Activated CD8-positive, alpha-beta memory T cell treated with anti-CD3 and anti-CD28 coated beads, Interleukin-2, amount 50 U/mL, for 4 hours (primary cell): ENCODE results near the gene ADAMTS9.
"Not testable (repeated sequence)": the region's sequence is repeated elsewhere in the genome, so short reads cannot be mapped to it uniquely, and the experiment has no call there.

Experiments
- DNase-seq: peaks from one replicate; pipeline ENCODE4 v3.0.0-alpha.2; 2020

ADAMTS9 gene

GRCh38 chr3:64566859-64567258 is 120.9 kb downstream of the ADAMTS9 start:
- no peak for DNase-seq

GRCh38 chr3:64563751-64564150 is 124.0 kb downstream of the ADAMTS9 start:
- DNase-seq = no peak

- no peak for DNase-seq
Observed at GRCh38 chr3:64561868-64562267, 125.9 kb downstream of the ADAMTS9 start.

GRCh38 chr3:64561325-64561843 is 126.4 kb downstream of the ADAMTS9 start:
- no peak for DNase-seq

- DNase-seq = no peak
Observed at GRCh38 chr3:64560791-64561190, 127.0 kb downstream of the ADAMTS9 start.

GRCh38 chr3:64559588-64559987 is 128.2 kb downstream of the ADAMTS9 start:
- no peak for DNase-seq

GRCh38 chr3:64556046-64556445 is 131.8 kb downstream of the ADAMTS9 start:
- DNase-seq = no peak

- no peak for DNase-seq
Observed at GRCh38 chr3:64555351-64555750, 132.4 kb downstream of the ADAMTS9 start.

- no peak for DNase-seq
Observed at GRCh38 chr3:64554096-64554920, 133.5 kb downstream of the ADAMTS9 start.

GRCh38 chr3:64552966-64553365 is 134.8 kb downstream of the ADAMTS9 start:
- DNase-seq = no peak

- DNase-seq = no peak
Observed at GRCh38 chr3:64552160-64552559, 135.6 kb downstream of the ADAMTS9 start.

- no peak for DNase-seq
Observed at GRCh38 chr3:64551697-64552096, 136.1 kb downstream of the ADAMTS9 start.

- no peak for DNase-seq
Observed at GRCh38 chr3:64550745-64551144, 137.1 kb downstream of the ADAMTS9 start.

GRCh38 chr3:64549869-64550268 is 137.9 kb downstream of the ADAMTS9 start:
- DNase-seq = no peak

GRCh38 chr3:64548200-64548889 is 139.5 kb downstream of the ADAMTS9 start:
- DNase-seq = no peak

- no peak for DNase-seq
Observed at GRCh38 chr3:64546856-64547255, 140.9 kb downstream of the ADAMTS9 start.

- not testable (repeated sequence) for DNase-seq
Observed at GRCh38 chr3:64545239-64545638, 142.6 kb downstream of the ADAMTS9 start.

GRCh38 chr3:64541803-64542202 is 146.0 kb downstream of the ADAMTS9 start:
- DNase-seq = no peak

GRCh38 chr3:64539451-64540196 is 148.2 kb downstream of the ADAMTS9 start:
- no peak for DNase-seq

GRCh38 chr3:64536166-64536565 is 151.6 kb downstream of the ADAMTS9 start:
- no peak for DNase-seq

GRCh38 chr3:64533617-64534317 is 154.0 kb downstream of the ADAMTS9 start:
- DNase-seq = peak; percentile 15

- no peak for DNase-seq
Observed at GRCh38 chr3:64530434-64531049, 157.3 kb downstream of the ADAMTS9 start.
